AG10803 (cell line): Measurements from ENCODE around the gene CTNNA2.
A peak's percentile ranks its signal among the peaks of the same experiment; 100 is the strongest.

Experiments used
- DNase-seq: peaks from one replicate; pipeline ENCODE4 v3.0.0; 2010; ENCODE audit warnings: low read depth
- H3K4me3 ChIP-seq: 2 replicates; pipeline ENCODE4 v1.5.1; 2011; ENCODE audit warnings: mild to moderate bottlenecking, low read length, control low read depth
- TF ChIP-seq, protein P1 (sequence below): conservative IDR thresholded peaks from 2 replicates; pipeline ENCODE4 v1.5.1; 2011; ENCODE audit warnings: mild to moderate bottlenecking, low read length, control low read depth, inconsistent platforms

Gene CTNNA2

GRCh38 chr2:80008596-80008995 lies 495.7 kb downstream of the CTNNA2 start:
- TF ChIP-seq, protein P1, sequence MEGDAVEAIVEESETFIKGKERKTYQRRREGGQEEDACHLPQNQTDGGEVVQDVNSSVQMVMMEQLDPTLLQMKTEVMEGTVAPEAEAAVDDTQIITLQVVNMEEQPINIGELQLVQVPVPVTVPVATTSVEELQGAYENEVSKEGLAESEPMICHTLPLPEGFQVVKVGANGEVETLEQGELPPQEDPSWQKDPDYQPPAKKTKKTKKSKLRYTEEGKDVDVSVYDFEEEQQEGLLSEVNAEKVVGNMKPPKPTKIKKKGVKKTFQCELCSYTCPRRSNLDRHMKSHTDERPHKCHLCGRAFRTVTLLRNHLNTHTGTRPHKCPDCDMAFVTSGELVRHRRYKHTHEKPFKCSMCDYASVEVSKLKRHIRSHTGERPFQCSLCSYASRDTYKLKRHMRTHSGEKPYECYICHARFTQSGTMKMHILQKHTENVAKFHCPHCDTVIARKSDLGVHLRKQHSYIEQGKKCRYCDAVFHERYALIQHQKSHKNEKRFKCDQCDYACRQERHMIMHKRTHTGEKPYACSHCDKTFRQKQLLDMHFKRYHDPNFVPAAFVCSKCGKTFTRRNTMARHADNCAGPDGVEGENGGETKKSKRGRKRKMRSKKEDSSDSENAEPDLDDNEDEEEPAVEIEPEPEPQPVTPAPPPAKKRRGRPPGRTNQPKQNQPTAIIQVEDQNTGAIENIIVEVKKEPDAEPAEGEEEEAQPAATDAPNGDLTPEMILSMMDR, result no peak
- no peak overlapping the region for H3K4me3 ChIP-seq
- no peak for DNase-seq

DNA sequence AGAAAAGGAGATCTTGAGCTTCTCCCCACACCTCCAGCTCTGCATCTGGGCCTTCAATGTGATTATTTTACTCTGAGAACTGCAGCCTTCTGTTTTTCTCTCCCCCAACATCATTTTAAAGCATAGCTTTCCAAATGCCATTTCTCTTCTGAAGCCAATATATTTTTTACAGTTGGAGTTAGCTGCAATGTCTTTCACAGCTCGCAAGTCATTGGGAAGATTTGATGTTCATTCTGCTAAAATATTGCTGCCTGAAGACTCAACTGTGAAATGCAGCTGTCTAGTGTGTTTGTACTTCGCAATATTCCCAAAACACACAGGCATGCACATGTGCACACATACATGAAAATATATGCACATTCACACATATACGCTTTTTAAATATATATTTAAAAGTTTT lies 496.4 kb downstream of the CTNNA2 start:
- TF ChIP-seq, protein P1, result no peak
- no peak overlapping the region for H3K4me3 ChIP-seq
- no peak for DNase-seq

DNA sequence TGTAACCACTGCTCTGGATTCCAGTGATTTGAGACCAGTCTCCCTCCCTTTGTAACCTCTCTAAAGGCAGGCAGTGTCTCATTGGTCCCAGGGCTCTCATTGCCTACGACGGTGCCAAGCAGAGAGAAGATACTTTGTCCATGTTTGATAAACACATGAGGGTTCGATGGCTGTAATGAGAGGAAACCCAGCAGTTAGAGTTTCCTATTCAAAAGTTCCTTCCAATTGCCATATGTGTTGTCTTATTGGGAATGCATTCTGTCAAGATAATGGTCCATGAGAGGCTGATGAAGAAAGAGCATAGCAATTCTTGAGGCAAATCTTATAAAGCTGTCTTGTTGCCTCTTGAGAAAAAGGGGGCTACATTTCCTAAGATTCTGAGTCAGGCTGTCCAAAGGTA lies 499.2 kb downstream of the CTNNA2 start:
- DNase-seq, result no peak

DNA sequence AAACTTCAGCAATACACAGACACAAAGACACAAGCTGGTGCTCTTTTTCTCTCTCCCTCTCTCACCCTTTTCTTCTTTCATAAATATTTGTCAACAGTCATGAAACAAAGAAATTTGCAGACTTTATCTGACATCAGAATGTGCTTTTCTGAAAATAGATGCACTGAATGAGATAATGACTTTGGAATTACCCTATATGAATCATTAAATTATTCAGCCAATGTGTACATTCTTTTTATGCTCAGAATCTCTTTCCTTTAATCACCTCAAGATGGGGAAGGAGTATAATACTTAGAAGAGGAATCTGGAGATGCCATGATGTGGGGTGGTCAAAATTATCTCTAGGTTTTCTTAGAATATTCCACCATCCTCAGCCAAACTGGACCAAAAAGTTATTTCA lies 501.8 kb downstream of the CTNNA2 start:
- peak; percentile 45 for DNase-seq
- TF ChIP-seq, protein P1, result no peak
- no peak overlapping the region for H3K4me3 ChIP-seq

More for the DNA sequence above, 499.2 kb downstream of the CTNNA2 start:
- no peak overlapping the region for H3K4me3 ChIP-seq
- TF ChIP-seq, protein P1, result no peak

DNA sequence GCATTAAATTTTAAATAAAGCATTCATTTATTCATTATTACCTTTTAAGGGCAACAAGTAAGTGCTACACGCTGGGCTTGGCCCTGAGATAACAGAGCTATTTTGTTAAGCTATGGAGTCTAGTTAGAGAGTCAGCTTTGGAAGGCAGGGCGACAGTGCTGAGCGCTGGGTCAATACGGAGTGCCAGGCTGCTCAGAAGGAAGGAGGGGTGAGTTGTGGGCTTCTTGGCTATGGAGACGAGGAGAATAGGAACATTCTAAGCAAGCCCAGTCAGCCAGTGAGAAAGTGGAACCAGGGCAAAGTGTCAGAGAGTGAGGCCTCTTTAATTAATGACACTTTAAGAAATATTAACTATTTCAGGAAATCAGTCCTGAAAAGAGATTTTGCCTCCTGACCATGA lies 503.3 kb downstream of the CTNNA2 start:
- DNase-seq, result no peak
- H3K4me3 ChIP-seq, result no peak overlapping the region
- TF ChIP-seq, protein P1, result no peak

- DNase-seq, result no peak
- TF ChIP-seq, protein P1, result no peak
- no peak overlapping the region for H3K4me3 ChIP-seq
These were observed 507.0 kb downstream of the CTNNA2 start for GRCh38 chr2:80019571-80020460.

- TF ChIP-seq, protein P1, result no peak
These were observed 509.2 kb downstream of the CTNNA2 start for GRCh38 chr2:80022018-80022417.

More at GRCh38 chr2:80022018-80022417, 509.2 kb downstream of the CTNNA2 start:
- H3K4me3 ChIP-seq, result no peak overlapping the region
- no peak for DNase-seq
